ENCODE measurements around the gene COQ8A.
"Not testable (repeated sequence)": the region's sequence is repeated elsewhere in the genome, so short reads cannot be mapped to it uniquely, and the experiment has no call there.

Gene COQ8A

GRCh38 chr1:226993814-226994585, 53.9 kb downstream of the COQ8A start:
- no peaks in the 10 kb centered on the region for H4K20me1 ChIP-seq (ENCODE audit: control insufficient read depth, insufficient read depth, low read depth, low read length)
- no peaks in the 10 kb centered on the region for H3F3A ChIP-seq (ENCODE audit: control insufficient read depth, insufficient read depth)

DNA sequence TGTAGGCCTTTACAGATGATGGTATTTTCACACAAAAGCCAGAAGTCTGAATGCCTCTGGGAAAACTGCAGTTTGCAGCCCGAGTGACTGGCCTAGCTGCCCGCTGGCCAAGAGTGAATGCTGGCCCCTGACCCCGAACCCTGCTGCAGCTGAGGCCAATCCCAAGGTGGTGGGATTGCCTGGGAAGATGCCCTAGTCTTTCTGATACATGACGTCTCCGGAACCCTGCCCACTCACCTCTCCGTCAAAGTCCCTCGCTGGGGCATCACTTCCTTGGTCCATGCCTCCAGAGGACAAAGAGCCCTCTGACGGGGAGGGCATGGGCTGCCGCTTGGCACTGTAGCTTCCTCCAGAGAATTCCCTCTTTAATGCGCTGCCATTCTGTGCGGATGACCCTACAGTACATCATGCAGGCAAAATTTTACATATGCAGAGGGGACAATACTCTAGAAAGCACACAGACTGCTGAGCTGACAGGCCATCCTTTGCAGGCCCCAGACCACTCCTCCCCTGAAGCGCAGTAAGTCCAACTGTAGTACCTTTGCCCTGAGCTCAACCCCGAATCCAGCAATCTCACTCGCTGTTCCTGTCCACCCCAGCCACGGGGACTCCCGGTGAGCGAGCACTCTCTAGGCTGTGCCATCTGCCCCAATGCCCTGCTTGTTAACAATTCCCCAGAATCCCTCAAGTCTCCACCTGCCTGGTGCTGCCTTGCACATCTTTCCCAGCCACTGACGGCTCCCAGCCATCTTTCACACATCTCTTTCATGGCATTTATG, 54.7 kb downstream of the COQ8A start:
- Histone ChIP-seq H3K4me1 (ENCODE audit: control insufficient read depth, low read length) (peaks cover 6% of the 10 kb centered on the region), H3K4me3 (ENCODE audit: low read length) (no peak overlapping the region), H4K20me1 (ENCODE audit: control insufficient read depth, insufficient read depth, low read depth, low read length) (no peaks in the 10 kb centered on the region), H3K36me3 (ENCODE audit: control insufficient read depth, low read length) (no peaks in the 10 kb centered on the region), H3K79me2 (ENCODE audit: control insufficient read depth, low read length) (no peaks in the 10 kb centered on the region), H3K4me2 (ENCODE audit: low read length) (no peak overlapping the region), H3K9me3 (ENCODE audit: control insufficient read depth, insufficient read depth, low read length) (no peaks in the 10 kb centered on the region), H3K27ac (ENCODE audit: low read depth, low read length) (no peak overlapping the region), H3K9me2 (replicated peaks; ENCODE audit: control insufficient read depth, low read length) (no peaks in the 10 kb centered on the region), H3F3A (ENCODE audit: control insufficient read depth, insufficient read depth) (no peaks in the 10 kb centered on the region), H3K27me3 (ENCODE audit: control insufficient read depth, low read length) (peaks cover 14% of the 10 kb centered on the region)
- TF ChIP-seq EZH2phosphoT487 (IDR thresholded peaks at IDR 0.05; ENCODE audit: borderline replicate concordance, low read length) (no peak), CTCF (IDR thresholded peaks at IDR 0.05; ENCODE audit: low read depth, low read length, poor library complexity, severe bottlenecking) (no peak)

More at GRCh38 chr1:226993814-226994585, 53.9 kb downstream of the COQ8A start:
- Histone ChIP-seq H3K4me1 (ENCODE audit: control insufficient read depth, low read length) (peaks cover 11% of the 10 kb centered on the region), H3K4me3 (ENCODE audit: low read length) (no peak overlapping the region), H3K27me3 (ENCODE audit: control insufficient read depth, low read length) (peaks cover 14% of the 10 kb centered on the region), H3K9me2 (replicated peaks; ENCODE audit: control insufficient read depth, low read length) (no peaks in the 10 kb centered on the region), H3K27ac (ENCODE audit: low read depth, low read length) (no peak overlapping the region), H3K4me2 (ENCODE audit: low read length) (no peak overlapping the region), H3K9me3 (ENCODE audit: control insufficient read depth, insufficient read depth, low read length) (no peaks in the 10 kb centered on the region), H3K36me3 (ENCODE audit: control insufficient read depth, low read length) (no peaks in the 10 kb centered on the region), H3K79me2 (ENCODE audit: control insufficient read depth, low read length) (no peaks in the 10 kb centered on the region)
- TF ChIP-seq EZH2phosphoT487 (IDR thresholded peaks at IDR 0.05; ENCODE audit: borderline replicate concordance, low read length) = no peak
- no peak for TF ChIP-seq CTCF (IDR thresholded peaks at IDR 0.05; ENCODE audit: low read depth, low read length, poor library complexity, severe bottlenecking)

DNA sequence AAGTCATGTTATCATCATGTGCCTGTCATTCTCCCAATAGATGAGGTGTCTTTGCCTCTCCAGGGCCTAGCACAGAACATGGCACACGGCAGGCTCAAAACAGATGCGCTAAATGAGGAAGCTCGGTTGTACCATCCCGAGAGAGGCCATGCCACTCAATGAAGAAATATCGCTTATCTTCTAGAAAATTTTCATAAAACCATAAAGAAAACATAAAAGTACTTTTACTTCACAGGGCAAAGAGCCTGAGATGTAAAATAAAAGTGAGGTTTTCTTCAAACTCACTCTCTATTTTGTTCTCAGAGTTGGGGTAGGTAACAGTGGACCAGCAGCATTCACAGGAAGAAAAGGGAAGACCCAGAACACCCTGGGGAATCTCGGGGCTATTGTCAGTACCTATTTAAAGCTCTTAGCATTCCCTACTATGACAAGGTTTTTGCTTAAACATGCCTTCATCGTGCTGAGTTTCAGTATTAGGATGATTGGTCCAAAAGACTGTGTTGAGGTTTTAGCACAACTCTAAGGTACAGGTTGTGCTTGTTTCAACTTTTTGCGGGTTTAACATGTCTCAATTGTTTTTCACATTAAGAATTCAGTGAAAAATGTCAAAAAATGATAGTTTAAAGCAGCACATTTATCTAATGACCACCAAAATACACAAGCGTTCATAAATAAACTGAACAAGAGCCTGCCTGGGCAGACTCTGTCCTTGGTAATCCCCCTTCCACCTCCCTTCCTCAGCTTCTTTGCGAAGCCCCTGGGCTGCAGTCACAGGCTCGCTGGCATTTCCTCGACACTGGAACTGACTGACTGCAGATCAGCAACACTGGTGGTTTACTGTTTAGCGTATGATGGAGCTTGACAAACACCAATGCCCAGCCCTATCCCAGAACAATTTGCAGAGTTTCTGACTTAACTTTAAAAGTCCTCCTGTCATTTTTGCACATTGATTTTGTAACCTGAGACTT, 55.6 kb downstream of the COQ8A start:
- no peak for TF ChIP-seq CTCF (IDR thresholded peaks at IDR 0.05; ENCODE audit: low read depth, low read length, poor library complexity, severe bottlenecking)
- TF ChIP-seq EZH2phosphoT487 (IDR thresholded peaks at IDR 0.05; ENCODE audit: borderline replicate concordance, low read length) = no peak
- Histone ChIP-seq H3K36me3 (ENCODE audit: control insufficient read depth, low read length) (no peaks in the 10 kb centered on the region), H3K4me3 (ENCODE audit: low read length) (no peak overlapping the region), H3K4me1 (ENCODE audit: control insufficient read depth, low read length) (no peaks in the 10 kb centered on the region), H3F3A (ENCODE audit: control insufficient read depth, insufficient read depth) (no peaks in the 10 kb centered on the region), H3K9me2 (replicated peaks; ENCODE audit: control insufficient read depth, low read length) (no peaks in the 10 kb centered on the region), H3K9me3 (ENCODE audit: control insufficient read depth, insufficient read depth, low read length) (no peaks in the 10 kb centered on the region), H4K20me1 (ENCODE audit: control insufficient read depth, insufficient read depth, low read depth, low read length) (no peaks in the 10 kb centered on the region), H3K27me3 (ENCODE audit: control insufficient read depth, low read length) (peaks cover 14% of the 10 kb centered on the region), H3K27ac (ENCODE audit: low read depth, low read length) (no peak overlapping the region), H3K79me2 (ENCODE audit: control insufficient read depth, low read length) (no peaks in the 10 kb centered on the region), H3K4me2 (ENCODE audit: low read length) (no peak overlapping the region)

- not testable (repeated sequence) for H3K36me3 ChIP-seq (ENCODE audit: control insufficient read depth, low read length); H3K9me2 ChIP-seq (replicated peaks; ENCODE audit: control insufficient read depth, low read length); H4K20me1 ChIP-seq (ENCODE audit: control insufficient read depth, insufficient read depth, low read depth, low read length); H3K27me3 ChIP-seq (ENCODE audit: control insufficient read depth, low read length); H3K9me3 ChIP-seq (ENCODE audit: control insufficient read depth, insufficient read depth, low read length); H3K4me3 ChIP-seq (ENCODE audit: low read length); H3F3A ChIP-seq (ENCODE audit: control insufficient read depth, insufficient read depth); H3K4me2 ChIP-seq (ENCODE audit: low read length); H3K79me2 ChIP-seq (ENCODE audit: control insufficient read depth, low read length); H3K27ac ChIP-seq (ENCODE audit: low read depth, low read length); H3K4me1 ChIP-seq (ENCODE audit: control insufficient read depth, low read length)
Measured at GRCh38 chr1:226999579-226999978, 59.5 kb downstream of the COQ8A start.

Data from DOHH2 (cell line).